ENCODE results near the gene SRMS.

GRCh38 chr20:63518351-63518861 lies 29.1 kb downstream of the SRMS start:
- TF ChIP-seq CTCF (IDR thresholded peaks at IDR 0.05) (no peak), POLR2A (IDR thresholded peaks at IDR 0.05) (no peak)
